Stimulated activated naive CD8-positive, alpha-beta T cell treated with anti-CD3 and anti-CD28 coated beads, Interleukin-15, amount 100 ng/mL, for 72 hours (primary cell): ENCODE measurements around the gene PFN2.
"Not testable (repeated sequence)": the region's sequence is repeated elsewhere in the genome, so short reads cannot be mapped to it uniquely, and the experiment has no call there.

Experiments
- ATAC-seq: fragments of 150-1000 bp; cut with Tn5 transposase; 2 replicates; pipeline ENCODE4 v1.10.0; 2021; ENCODE audit warnings: mild to moderate bottlenecking, moderate library complexity
- DNase-seq, 2 donors: peaks; one replicate each; pipeline ENCODE4 v3.0.0; 2021 to 2022
- H3K27ac Mint-ChIP-seq, 2 donors: one replicate each; pipeline ENCODE4 v1.8.0; 2022; ENCODE audit warnings: mild to moderate bottlenecking in 2 of 2, mixed read lengths in 2 of 2, moderate library complexity in 2 of 2
- H3K27me3 Mint-ChIP-seq: one replicate; pipeline ENCODE4 v1.8.0; 2022; ENCODE audit warnings: mixed read lengths
- H3K4me1 Mint-ChIP-seq: one replicate; pipeline ENCODE4 v1.8.0; 2022; ENCODE audit warnings: mild to moderate bottlenecking, mixed read lengths
- H3K4me3 Mint-ChIP-seq, 2 donors: one replicate each; pipeline ENCODE4 v1.8.0; 2022; ENCODE audit warnings: mild to moderate bottlenecking in 2 of 2, mixed read lengths in 2 of 2, moderate library complexity in 1 of 2
- H3K9me3 Mint-ChIP-seq, 2 donors: one replicate each; pipeline ENCODE4 v1.8.0; 2022; ENCODE audit warnings: mixed read lengths in 2 of 2

PFN2 gene

DNA sequence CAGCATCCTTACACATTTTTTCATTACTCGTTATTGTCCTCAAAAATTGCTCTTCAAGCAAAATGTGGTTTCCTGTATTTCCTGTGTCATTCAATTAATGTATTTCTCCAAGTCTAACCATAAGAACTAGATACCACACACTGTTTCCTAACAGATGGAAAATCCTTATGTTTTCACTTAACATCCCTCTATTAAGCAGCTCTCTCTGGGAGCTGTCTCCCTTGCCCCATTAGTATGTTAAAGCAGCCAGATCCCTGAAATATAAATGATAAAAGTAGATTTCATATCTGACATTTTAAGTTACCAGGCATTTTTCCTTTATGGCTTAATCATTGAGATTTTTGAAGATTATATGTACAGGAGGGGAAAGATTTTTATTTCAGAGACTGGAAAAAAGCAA lies 15.9 kb downstream of the PFN2 start:
- H3K27ac Mint-ChIP-seq = no peak overlapping the region
- no peak overlapping the region for H3K4me3 Mint-ChIP-seq
- H3K27me3 Mint-ChIP-seq = no peaks in the 10 kb centered on the region
- peaks cover 17% of the 10 kb centered on the region for H3K4me1 Mint-ChIP-seq
- DNase-seq = no peak
- no peak for ATAC-seq
- H3K9me3 Mint-ChIP-seq = no peaks in the 10 kb centered on the region

DNA sequence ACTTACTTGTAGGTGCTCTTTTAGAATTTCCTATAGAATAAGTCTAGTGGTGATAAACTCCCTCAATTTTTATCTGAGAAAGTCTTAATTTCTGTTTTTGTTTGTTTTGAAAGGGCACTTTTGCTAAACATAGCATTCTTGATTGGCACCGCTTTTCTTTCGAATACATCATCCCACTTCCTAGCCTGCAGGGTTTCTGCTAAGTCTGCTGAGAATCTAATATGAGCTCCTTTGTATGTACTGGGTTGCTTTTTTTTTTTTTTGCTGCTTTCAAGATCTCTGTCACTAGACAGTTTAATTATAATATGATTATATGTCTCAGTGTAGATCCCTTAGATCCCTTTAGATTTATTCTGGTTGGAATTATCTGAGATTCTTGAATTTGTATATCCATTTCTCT lies 21.5 kb downstream of the PFN2 start:
- no peaks in the 10 kb centered on the region for H3K9me3 Mint-ChIP-seq
- H3K27me3 Mint-ChIP-seq = no peaks in the 10 kb centered on the region
- no peak overlapping the region for H3K4me3 Mint-ChIP-seq
- DNase-seq (no peak), ATAC-seq (no peak)
- H3K27ac Mint-ChIP-seq = peak overlapping the region in 1 of 2 donors; percentile 82
- peaks cover 3% of the 10 kb centered on the region for H3K4me1 Mint-ChIP-seq

DNA sequence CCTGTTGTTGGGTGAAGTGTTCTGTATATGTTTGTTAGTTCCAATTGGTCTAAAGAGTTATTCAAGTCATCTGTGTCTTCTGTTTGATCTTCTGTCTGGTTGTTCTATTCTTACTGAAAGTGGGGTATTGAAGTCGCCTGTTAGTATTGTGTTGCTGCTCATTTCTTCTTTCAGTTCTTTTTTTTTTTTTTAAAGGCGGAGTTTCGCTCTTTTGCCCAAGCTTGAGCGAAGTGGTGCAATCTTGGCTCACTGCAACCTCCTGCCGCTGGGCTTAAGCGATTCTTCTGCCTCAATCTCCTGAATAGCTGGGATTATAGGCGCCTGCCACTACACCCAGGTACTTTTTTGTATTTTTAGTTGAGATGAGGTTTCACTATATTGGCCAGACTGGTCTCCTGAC lies 23.5 kb downstream of the PFN2 start:
- no peaks in the 10 kb centered on the region for H3K27me3 Mint-ChIP-seq
- H3K27ac Mint-ChIP-seq = no peak overlapping the region
- ATAC-seq (no peak), DNase-seq (no peak)
- H3K9me3 Mint-ChIP-seq = peaks cover 0 to 4% of the 10 kb centered on the region in 2 donors
- no peak overlapping the region for H3K4me3 Mint-ChIP-seq
- no peaks in the 10 kb centered on the region for H3K4me1 Mint-ChIP-seq

DNA sequence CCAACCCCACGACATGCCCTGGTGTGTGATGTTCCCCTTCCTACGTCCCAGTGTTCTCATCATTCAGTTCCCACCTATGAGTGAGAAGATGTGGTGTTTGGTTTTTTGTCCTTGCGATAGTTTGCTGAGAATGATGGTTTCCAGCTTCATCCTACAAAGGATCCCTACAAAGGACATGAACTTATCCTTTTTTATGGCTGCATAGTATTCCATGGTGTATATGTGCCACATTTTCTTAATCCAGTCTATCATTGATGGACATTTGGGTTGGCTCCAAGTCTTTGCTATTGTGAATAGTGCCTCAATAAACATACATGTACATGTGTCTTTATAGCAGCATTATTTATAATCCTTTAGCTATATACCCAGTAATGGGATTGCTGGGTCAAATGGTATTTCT lies 26.7 kb downstream of the PFN2 start:
- H3K4me1 Mint-ChIP-seq, H3K9me3 Mint-ChIP-seq, DNase-seq, H3K4me3 Mint-ChIP-seq, H3K27me3 Mint-ChIP-seq, ATAC-seq, H3K27ac Mint-ChIP-seq: not testable (repeated sequence)

DNA sequence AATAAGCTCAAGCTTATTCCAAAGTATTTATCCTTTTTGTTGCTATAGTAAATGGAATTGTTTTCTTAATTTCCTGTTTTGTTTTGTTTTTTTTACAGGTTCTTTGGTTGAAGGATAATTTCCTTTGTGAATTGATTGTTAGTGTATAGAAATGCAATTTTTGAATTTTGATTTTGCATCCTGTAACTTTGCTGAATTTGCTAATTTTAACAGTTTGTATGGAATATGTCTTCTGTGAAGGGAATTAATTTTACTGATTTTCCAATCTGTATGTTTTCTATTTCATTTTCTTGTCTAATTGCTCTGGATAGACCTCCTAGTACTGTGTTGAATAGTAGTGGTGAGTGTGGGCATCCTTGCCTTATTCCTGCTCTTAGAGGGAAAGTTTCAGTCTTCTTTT lies 28.3 kb downstream of the PFN2 start:
- Mint-ChIP-seq H3K9me3 (peaks cover 0 to 4% of the 10 kb centered on the region in 2 donors), H3K4me1 (peaks cover 6% of the 10 kb centered on the region), H3K27ac (no peak overlapping the region), H3K27me3 (no peaks in the 10 kb centered on the region), H3K4me3 (no peak overlapping the region)
- DNase-seq = no peak
- no peak for ATAC-seq

DNA sequence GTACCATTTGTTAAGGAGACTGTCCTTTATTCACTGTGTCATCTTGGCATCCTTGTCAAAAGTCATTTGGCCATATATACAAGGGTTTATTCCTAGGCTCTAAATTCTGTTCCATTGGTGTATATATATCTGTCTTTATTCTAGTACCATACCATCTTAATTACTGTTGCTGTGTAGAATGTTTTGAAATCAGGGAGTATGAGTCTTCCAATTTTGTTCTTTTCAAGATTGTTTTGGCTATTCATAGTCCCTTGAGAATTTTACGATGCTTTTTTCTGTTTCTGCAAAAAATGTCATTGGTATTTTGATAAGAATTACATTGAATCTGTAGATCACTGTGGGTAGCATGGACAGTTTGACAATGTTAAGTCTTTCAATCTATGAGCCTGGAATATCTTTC lies 28.7 kb downstream of the PFN2 start:
- Mint-ChIP-seq H3K27ac (no peak overlapping the region), H3K27me3 (no peaks in the 10 kb centered on the region), H3K4me1 (peaks cover 7% of the 10 kb centered on the region), H3K4me3 (no peak overlapping the region), H3K9me3 (peaks cover 0 to 4% of the 10 kb centered on the region in 2 donors)
- no peak for DNase-seq
- no peak for ATAC-seq

DNA sequence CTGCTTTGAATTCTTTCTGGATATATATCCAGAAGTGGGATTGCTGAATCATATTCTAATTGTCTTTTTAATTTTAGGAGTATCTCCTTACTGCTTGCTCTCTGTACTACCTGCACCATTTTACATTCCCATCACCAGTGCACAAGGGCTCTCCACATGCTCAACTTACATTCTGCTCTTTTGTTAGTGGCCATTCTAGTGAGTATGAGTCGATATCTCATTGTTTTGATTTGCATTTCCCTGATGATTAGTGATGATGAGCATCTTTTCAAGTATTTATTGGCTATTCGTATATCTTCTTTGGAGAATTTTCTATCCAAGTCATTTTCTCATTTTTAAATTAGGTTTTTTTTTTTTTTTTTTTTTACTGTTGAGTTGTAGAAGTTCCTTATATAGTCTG lies 29.5 kb downstream of the PFN2 start:
- peaks cover 12% of the 10 kb centered on the region for H3K4me1 Mint-ChIP-seq
- ATAC-seq (no peak), DNase-seq (no peak)
- no peaks in the 10 kb centered on the region for H3K27me3 Mint-ChIP-seq
- H3K9me3 Mint-ChIP-seq = peaks cover 0 to 4% of the 10 kb centered on the region in 2 donors
- H3K4me3 Mint-ChIP-seq = no peak overlapping the region
- H3K27ac Mint-ChIP-seq = no peak overlapping the region

DNA sequence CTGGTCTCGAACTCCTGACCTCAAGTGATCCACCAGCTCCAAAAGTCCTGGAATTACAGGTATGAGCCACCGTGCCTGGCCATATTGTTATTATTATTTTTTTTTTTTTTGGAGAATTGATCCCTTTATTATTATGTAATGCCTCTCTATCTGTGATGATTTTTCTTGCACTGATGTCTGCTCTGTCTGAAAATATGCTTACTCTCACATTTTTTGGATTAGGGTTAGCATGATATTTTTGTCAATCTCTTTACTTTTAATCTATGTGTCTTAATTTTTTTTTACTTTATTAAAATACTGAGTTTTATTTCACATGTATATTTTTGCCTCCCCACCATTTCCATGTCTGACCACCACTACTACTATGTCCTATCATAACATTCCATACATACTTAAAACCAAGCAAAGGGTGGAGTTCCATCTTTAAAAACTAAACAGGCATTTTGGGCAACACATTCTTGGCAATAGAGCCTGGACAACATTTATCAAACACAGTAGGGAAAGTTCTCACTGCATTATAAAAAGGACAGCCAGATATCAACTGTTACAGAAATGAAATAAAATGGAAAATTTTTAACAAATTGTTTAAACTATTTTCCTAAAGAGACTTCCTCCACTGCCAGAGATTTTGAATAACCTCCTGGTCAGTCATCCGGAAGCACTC lies 32.2 kb downstream of the PFN2 start:
- H3K4me3 Mint-ChIP-seq, H3K27ac Mint-ChIP-seq, ATAC-seq, H3K9me3 Mint-ChIP-seq, H3K27me3 Mint-ChIP-seq, DNase-seq: not testable (repeated sequence)
- H3K4me1 Mint-ChIP-seq = peaks cover 20% of the 10 kb centered on the region

DNA sequence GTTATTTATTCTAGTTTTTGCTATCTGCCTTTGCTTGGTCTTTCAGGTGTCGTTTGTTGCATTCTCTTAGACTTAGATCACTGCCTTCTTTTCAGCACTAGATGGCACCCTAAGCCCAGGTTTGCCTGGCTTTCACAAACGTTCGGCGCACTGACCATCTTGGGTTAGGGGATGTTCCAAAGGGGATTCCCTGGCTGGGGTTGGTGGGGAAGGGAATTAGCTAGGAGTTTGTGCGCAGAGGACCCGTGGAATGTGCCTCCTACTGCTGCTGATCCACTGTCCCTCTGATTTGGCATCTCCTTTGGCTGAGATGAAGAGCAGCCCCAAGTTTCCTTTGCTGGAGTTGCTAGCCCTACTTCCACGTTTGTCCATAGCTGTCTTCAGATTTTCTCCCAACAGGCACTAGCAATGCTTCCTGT lies 33.9 kb downstream of the PFN2 start:
- Mint-ChIP-seq H3K27me3 (no peaks in the 10 kb centered on the region), H3K9me3 (peaks cover 0 to 9% of the 10 kb centered on the region in 2 donors), H3K27ac (no peak overlapping the region), H3K4me1 (peaks cover 20% of the 10 kb centered on the region), H3K4me3 (no peak overlapping the region)
- ATAC-seq (peak; percentile 45), DNase-seq (peak; percentile 14 to 18)

DNA sequence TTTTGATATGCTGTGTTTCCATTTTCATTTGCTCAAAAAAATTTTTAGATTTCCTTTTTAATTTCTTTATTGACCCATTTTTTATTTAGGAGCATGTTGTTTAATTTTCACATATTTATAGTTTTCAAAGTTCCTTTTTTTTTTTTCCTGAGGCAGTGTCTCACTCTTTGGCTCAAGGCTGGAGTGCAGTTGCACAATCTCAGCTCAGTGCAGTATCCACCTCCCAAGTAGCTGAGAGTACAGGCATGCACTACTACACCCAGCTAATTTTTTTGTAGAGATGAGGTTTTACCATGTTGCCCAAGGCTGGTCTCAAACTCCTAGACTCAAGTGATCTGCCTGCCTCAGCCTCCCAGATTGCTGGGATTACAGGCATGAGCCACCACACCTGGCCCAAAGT lies 36.2 kb downstream of the PFN2 start:
- Mint-ChIP-seq H3K4me1 (peaks cover 20% of the 10 kb centered on the region), H3K9me3 (peaks cover 0 to 12% of the 10 kb centered on the region in 2 donors), H3K27ac (peak overlapping the region in 1 of 2 donors; percentile 90), H3K4me3 (no peak overlapping the region), H3K27me3 (no peaks in the 10 kb centered on the region)
- DNase-seq (no peak), ATAC-seq (no peak)

DNA sequence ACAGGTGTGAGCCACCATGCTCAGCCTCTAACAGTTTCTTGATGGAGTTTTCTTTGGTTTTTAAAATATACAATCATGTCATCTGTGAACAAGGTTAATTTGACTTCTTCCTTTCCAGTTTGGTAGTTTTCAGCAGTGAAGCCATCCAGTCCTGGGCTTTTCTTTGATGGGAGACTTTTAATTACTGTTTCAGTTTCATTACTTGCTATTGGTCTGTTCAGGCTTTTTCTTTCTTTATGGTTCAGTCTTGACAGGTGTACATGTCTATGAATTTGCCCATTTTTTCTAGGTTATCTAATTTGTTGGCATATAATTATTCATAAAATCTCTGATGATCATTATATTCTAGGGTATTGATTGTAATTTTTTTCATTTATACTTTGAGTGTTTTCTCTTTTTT lies 36.8 kb downstream of the PFN2 start:
- no peaks in the 10 kb centered on the region for H3K27me3 Mint-ChIP-seq
- no peak for ATAC-seq
- peaks cover 14% of the 10 kb centered on the region for H3K4me1 Mint-ChIP-seq
- peaks cover 0 to 12% of the 10 kb centered on the region in 2 donors for H3K9me3 Mint-ChIP-seq
- no peak for DNase-seq
- no peak overlapping the region for H3K27ac Mint-ChIP-seq
- H3K4me3 Mint-ChIP-seq = no peak overlapping the region

DNA sequence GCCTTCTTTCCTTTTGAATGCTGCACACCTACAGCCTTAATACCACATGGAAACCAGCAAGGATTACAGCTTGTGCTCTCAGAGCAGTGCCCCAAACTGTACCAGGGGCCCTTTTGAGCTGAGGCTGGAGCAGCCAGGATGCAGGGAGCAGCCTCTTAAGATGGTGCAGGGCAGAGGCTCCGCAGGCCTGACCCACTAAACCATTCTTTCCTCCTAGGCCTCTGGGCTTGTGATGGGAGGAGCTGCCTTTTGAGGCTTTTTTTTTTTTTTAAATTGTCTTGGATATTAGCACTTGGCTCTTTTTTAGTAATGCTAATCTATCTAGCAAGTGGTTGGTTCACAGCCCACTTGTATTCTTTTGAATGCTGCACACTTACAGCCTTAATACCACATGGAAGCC lies 37.7 kb downstream of the PFN2 start:
- H3K4me1 Mint-ChIP-seq = peaks cover 14% of the 10 kb centered on the region
- no peak overlapping the region for H3K27ac Mint-ChIP-seq
- H3K4me3 Mint-ChIP-seq = no peak overlapping the region
- peaks cover 0 to 12% of the 10 kb centered on the region in 2 donors for H3K9me3 Mint-ChIP-seq
- ATAC-seq (no peak), DNase-seq (no peak)
- H3K27me3 Mint-ChIP-seq = no peaks in the 10 kb centered on the region

DNA sequence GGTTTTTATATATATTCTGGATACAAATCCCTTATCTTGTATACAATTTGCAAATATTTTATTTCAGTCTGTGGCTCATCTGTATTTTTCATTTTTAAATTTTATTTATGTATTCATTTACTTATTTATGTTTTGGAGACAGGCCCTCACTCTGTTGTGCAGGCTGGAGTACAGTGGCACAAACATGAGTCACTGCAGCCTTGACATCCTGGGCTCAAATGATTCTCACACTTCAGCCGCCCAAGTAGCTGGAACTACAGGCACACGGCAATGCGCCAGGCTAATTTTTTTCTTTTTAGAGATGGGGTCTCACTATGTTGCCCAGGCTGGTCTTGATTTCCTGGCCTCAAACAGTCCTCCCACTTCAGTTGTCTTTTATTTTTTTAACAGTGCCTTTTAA lies 50.6 kb downstream of the PFN2 start:
- ATAC-seq = no peak
- Mint-ChIP-seq H3K4me1 (no peaks in the 10 kb centered on the region), H3K27me3 (no peaks in the 10 kb centered on the region), H3K4me3 (no peak overlapping the region), H3K27ac (no peak overlapping the region), H3K9me3 (no peaks in the 10 kb centered on the region)
- DNase-seq = no peak

DNA sequence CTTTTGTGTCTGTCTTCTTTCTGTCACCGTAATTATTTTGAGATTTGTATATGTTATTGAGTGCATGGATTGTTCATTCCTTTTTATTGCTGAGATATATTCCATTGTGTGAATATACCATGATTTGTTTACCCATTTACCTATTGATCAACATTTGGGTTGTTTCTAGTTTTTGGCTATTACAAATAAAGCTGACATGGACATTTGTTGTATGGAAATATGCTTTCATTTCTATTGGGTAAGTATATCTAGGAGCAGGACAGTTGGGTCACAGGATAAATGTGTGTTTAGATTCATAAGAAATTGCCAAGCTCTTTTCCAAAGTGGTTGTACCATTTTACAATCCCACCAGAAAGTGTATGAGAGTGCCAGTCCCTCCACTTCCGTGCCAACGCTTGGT lies 51.2 kb downstream of the PFN2 start:
- no peaks in the 10 kb centered on the region for H3K9me3 Mint-ChIP-seq
- no peak overlapping the region for H3K27ac Mint-ChIP-seq
- no peak overlapping the region for H3K4me3 Mint-ChIP-seq
- DNase-seq (no peak), ATAC-seq (no peak)
- H3K4me1 Mint-ChIP-seq = no peaks in the 10 kb centered on the region
- H3K27me3 Mint-ChIP-seq = no peaks in the 10 kb centered on the region

DNA sequence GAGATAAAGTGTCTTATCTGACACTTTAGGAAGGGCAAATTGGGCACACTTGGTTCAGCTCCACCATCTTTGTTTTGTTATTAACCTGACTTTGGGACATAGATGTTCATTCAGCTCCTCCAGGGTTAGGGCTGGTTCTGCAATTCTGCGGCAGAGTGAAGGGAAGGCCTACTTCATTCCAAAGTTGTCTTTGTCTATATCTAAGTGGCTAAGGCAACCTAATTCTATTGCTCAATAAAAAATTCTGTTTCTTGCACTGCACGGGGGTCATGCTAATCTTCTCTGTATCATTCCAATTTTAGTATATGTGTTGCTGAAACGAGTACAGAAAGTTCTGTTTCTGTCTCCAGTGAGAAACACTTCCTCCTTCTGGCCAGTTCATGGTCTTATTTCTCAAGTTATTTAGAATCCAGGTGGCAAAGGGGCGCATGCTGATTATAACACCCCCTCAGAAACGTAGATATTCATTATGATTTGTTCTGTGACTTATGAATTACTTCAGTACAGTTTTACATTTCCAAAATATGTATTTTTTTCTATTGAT lies 53.5 kb downstream of the PFN2 start:
- Mint-ChIP-seq H3K27me3 (no peaks in the 10 kb centered on the region), H3K9me3 (no peaks in the 10 kb centered on the region), H3K4me3 (no peak overlapping the region), H3K27ac (no peak overlapping the region), H3K4me1 (no peaks in the 10 kb centered on the region)
- ATAC-seq = no peak
- no peak for DNase-seq
